NB4 (cell line): ENCODE data around the gene NT5M.

ENCODE experiments used
- CTCF ChIP-seq: IDR thresholded peaks from one replicate; pipeline ENCODE4 v1.5.1; 2012; ENCODE audit warnings: low read depth, low read length
- POLR2A ChIP-seq: IDR thresholded peaks from 2 replicates; pipeline ENCODE4 v1.6.1; 2011; ENCODE audit warnings: mild to moderate bottlenecking; ENCODE audit not compliant: insufficient read length; ENCODE audit errors: extremely low read depth

- TF ChIP-seq CTCF (no peak), POLR2A (no peak)
Measured at GRCh38 chr17:17343160-17343735, 40.1 kb downstream of the NT5M start.
